Measurements from ENCODE around the gene PIGT. TPM values are rescaled to one million over a fixed set of nuclear protein-coding genes. Genes with fewer than 3 reads are reported as not detected.

PIGT gene
- total and polyA plus RNA-seq, 2 of the 13 experiments (the other 11 are each of a cell fraction or from before 2014, with no cell fraction given), result 65.9 to 74.1 TPM

- peak overlapping the region; percentile 89 for H3K9ac ChIP-seq (ENCODE audit: insufficient read depth, low read depth, low read length)
- WGBS (ENCODE audit: low lambda C conversion rate), result 70% methylated on average over 2 of the region's 2 CpGs
- H3K27ac ChIP-seq (ENCODE audit: extremely low read length, insufficient read depth, low read length), result no peak overlapping the region
- no peak for ATAC-seq
- POLR2A ChIA-PET, result interaction anchor here (1.4 to 2.4 kb wide), 7 partner anchors 20 to 97 kb away, joined by 4 to 52 read pairs (median 16); partner anchors contain the start of gene SYS1
- peaks cover 17% of the 10 kb centered on the region for H3K79me2 ChIP-seq (ENCODE audit: insufficient read depth, low read length)
- no peak for DNase-seq (ENCODE audit: low spot score)
- TSS peak; percentile 59 for BruUV-seq (replicated peaks)
- peak overlapping the region; percentile 84 to 97 (median 86) for H3K4me3 ChIP-seq (replicated peaks in 1 of 3; ENCODE audit: insufficient read depth in 1 of 3, low read depth in 2 of 3, low read length in 3 of 3)
- no peaks in the 10 kb centered on the region for H4K20me1 ChIP-seq (ENCODE audit: insufficient read depth, low read length)
- H3K4me1 ChIP-seq (ENCODE audit: insufficient read depth, low read length), result peaks cover 31% of the 10 kb centered on the region
- intact Hi-C loops (cut with micrococcal nuclease; ENCODE audit: unreplicated experiment), result loop anchor here (1.0 to 5.0 kb wide), 4 partner anchors 42 to 94 kb away; partner anchors contain the start of gene SYS1
- no peaks in the 10 kb centered on the region; a peak in 1 of 5 replicates for H3K27me3 ChIP-seq (ENCODE audit: control insufficient read depth in 1 of 2, insufficient read depth in 2 of 2, low read length in 2 of 2)
- H3K36me3 ChIP-seq (replicated peaks in 1 of 2; ENCODE audit: control insufficient read depth in 1 of 2, insufficient read depth in 2 of 2, low read length in 2 of 2), result peaks cover 24 to 37% of the 10 kb centered on the region in 2 experiments
- no peaks in the 10 kb centered on the region for H3K9me3 ChIP-seq (ENCODE audit: low read length)
- peak overlapping the region; percentile 97 for H3K4me2 ChIP-seq (ENCODE audit: low read depth, low read length)
- no peak for FAIRE-seq
- TF ChIP-seq ZFP36 (IDR thresholded peaks at IDR 0.05; ENCODE audit: borderline replicate concordance, low read depth, low read length, partially characterized antibody) (no peak), MEIS1 (CRISPR knock-in tag; IDR thresholded peaks at IDR 0.05; ENCODE audit: borderline replicate concordance) (0 out of 2 replicates have a peak, but pooled peaks have one; percentile 11)
- in situ Hi-C loops (cut with HindIII; ENCODE audit: extremely low pct_ligation_motif_present, low pct_unique_long_range_greater_than_20kb), result no loop called here
- CTCF ChIA-PET (ENCODE audit: low intra/inter-chr PET ratio, low total read pairs), result no interaction called here
- H2AFZ ChIP-seq (ENCODE audit: low read length), result no peak overlapping the region
These were observed 976 bp downstream of the PIGT start for GRCh38 chr20:45416917-45417316.

GRCh38 chr20:45419188-45420091 lies 3.5 kb downstream of the PIGT start:
- H3K36me3 ChIP-seq (replicated peaks in 1 of 2; ENCODE audit: control insufficient read depth in 1 of 2, insufficient read depth in 2 of 2, low read length in 2 of 2), result peaks cover 33 to 56% of the 10 kb centered on the region in 2 experiments
- intact Hi-C loops (cut with micrococcal nuclease; ENCODE audit: unreplicated experiment), result loop anchor here (5.0 kb wide), 2 partner anchors 57 to 77 kb away; partner anchors contain the start of gene SYS1
- H2AFZ ChIP-seq (ENCODE audit: low read length), result no peak overlapping the region
- H4K20me1 ChIP-seq (ENCODE audit: insufficient read depth, low read length), result no peaks in the 10 kb centered on the region
- ChIA-PET POLR2A (interaction anchor here (0.9 to 1.6 kb wide), 3 partner anchors 73 to 76 kb away, joined by 3 to 4 read pairs (median 4); no protein-coding TSS in a partner anchor), CTCF (ENCODE audit: low intra/inter-chr PET ratio, low total read pairs) (no interaction called here)
- no peaks in the 10 kb centered on the region for H3K9me3 ChIP-seq (ENCODE audit: low read length)
- WGBS (ENCODE audit: low lambda C conversion rate), result 91% methylated on average over 13 of the region's 17 CpGs
- in situ Hi-C loops (cut with HindIII; ENCODE audit: extremely low pct_ligation_motif_present, low pct_unique_long_range_greater_than_20kb), result no loop called here
- FAIRE-seq, result no peak
- H3K27me3 ChIP-seq (ENCODE audit: control insufficient read depth in 1 of 2, insufficient read depth in 2 of 2, low read length in 2 of 2), result no peaks in the 10 kb centered on the region; a peak in 1 of 5 replicates
- DNase-seq (ENCODE audit: low spot score), result peak; percentile 35
- peaks cover 17% of the 10 kb centered on the region for H3K79me2 ChIP-seq (ENCODE audit: insufficient read depth, low read length)
- BruUV-seq (replicated peaks), result no TSS peak
- ATAC-seq, result no peak
- peaks cover 31% of the 10 kb centered on the region for H3K4me1 ChIP-seq (ENCODE audit: insufficient read depth, low read length)
- no peak overlapping the region for H3K4me2 ChIP-seq (ENCODE audit: low read depth, low read length)
- H3K9ac ChIP-seq (ENCODE audit: insufficient read depth, low read depth, low read length), result no peak overlapping the region
- H3K27ac ChIP-seq (ENCODE audit: extremely low read length, insufficient read depth, low read length), result no peak overlapping the region
- TF ChIP-seq GPN1 (CRISPR knock-in tag; IDR thresholded peaks at IDR 0.05; ENCODE audit: borderline replicate concordance), result no peak
- no peak for TF ChIP-seq RXRB (CRISPR knock-in tag; IDR thresholded peaks at IDR 0.05; ENCODE audit: borderline replicate concordance)
- TF ChIP-seq BCL6 (CRISPR knock-in tag; IDR thresholded peaks at IDR 0.05), result no peak
- TF ChIP-seq SOX13 (IDR thresholded peaks at IDR 0.05), result no peak
- TF ChIP-seq SOX13 (CRISPR knock-in tag; conservative IDR thresholded peaks at IDR 0.05 in 1 of 2, IDR thresholded peaks at IDR 0.05 in 1 of 2), result peak in 1 of 2 experiments; percentile 67; a peak in 2 of 4 replicates
- H3K4me3 ChIP-seq (replicated peaks in 1 of 3; ENCODE audit: insufficient read depth in 1 of 3, low read depth in 2 of 3, low read length in 3 of 3), result no peak overlapping the region

Measured in HepG2 (cell line).